GM11168 (cell line): ENCODE data around the gene MED26.

ENCODE experiments used
- in situ Hi-C: fragments of 300-500 bp; cut with MboI; formaldehyde crosslinking; loops from one replicate; pipeline ENCODE4 v1.12.0; 2022; ENCODE audit warnings: low sequenced_read_pairs; ENCODE audit not compliant: unreplicated experiment

MED26 gene

DNA sequence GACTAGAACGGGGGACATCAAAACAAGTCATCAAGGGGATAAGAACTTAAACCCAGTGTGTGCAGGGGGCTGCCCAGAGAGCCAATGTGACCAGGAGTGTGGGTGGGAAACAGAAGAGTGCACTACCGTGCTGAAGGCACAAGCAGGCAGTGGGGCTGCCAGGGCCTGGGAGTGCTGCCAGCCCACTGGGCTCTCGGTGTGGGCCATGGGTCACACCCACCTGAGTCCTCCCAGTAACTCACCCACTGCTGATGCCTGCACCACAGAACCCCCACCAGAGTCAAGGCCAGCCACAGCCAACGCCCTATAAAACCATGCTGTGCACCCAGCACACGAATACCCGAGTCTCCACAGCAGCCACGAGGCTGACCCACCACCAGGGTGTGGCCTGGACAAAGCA is 8.5 kb downstream of the MED26 start:
- in situ Hi-C loops: no loop called here

DNA sequence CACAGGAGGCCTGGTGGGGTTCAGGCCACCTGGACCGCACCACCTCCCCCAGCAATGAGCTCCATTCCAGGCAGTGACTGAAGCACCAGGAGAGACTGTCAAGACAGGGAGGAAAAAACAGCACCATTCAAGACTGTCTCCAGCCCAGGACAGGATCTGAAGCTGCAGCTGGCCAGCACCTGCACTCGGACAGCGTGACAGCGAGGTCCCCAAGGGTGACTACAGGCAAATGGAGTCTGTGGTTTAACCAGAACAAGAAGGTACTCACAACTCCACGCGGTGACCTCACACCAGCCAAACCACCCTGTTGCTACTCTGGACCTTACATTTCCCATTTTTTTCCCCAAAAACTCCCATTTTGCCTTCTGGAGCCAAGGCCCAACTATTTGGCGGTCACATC is 9.8 kb downstream of the MED26 start:
- in situ Hi-C loops: no loop called here

DNA sequence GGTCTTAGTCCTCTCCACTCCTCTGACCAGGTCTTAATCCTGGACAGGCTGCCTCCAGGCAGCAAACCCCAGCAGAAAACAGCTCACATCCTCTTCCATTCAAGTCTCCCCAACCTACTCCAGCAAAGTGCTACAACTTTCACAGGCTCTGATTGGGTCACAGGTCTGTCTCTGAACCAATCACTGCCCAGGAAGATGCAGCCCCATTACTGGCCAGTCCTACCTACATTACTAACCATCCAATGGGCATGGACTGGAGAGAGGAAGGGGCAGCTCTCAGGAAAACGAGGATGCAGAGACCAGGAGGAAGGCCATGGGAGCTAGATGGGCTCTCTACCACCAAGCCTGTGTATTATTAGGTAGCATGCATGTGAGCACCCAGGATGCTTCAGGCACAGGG is 12.2 kb downstream of the MED26 start:
- in situ Hi-C loops: no loop called here

DNA sequence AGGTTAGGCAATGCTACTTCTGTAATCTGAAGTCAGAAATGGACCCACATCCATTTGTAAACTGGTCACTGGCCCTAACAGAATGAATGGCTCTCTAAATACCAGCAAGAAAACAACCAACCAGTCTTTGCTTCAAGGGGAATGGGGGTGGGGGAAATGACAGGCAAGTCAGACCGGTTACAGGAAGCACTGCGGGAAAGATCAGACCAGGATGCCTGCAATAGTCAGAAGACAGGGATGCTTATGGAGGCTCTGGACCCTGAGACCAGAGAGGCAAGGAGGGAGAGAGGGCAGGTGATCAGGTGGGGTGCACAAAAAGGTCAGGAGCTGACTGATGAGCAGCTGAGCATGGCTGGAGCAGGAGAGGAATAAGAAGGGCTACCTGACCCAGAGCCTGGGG is 13.1 kb downstream of the MED26 start:
- in situ Hi-C loops: no loop called here

DNA sequence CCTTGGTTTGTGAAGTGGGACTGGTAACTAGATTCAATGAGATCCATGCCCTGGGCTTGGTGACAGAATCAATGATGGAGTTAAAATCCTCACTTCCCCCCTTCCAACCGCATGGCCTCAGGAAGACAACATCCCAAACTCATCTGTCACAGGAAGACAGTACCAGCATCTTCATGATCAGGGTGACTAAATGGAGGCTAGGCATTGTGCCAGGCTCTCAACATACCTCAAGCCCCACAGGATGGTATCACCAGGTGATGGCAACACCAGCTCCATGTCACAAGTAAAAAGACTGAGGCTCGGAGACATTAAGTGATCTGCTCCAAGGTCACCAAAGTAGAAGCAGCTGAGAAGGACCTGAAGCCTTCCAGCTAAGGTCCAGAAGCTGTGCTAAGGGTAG is 14.2 kb downstream of the MED26 start:
- in situ Hi-C loops: no loop called here

DNA sequence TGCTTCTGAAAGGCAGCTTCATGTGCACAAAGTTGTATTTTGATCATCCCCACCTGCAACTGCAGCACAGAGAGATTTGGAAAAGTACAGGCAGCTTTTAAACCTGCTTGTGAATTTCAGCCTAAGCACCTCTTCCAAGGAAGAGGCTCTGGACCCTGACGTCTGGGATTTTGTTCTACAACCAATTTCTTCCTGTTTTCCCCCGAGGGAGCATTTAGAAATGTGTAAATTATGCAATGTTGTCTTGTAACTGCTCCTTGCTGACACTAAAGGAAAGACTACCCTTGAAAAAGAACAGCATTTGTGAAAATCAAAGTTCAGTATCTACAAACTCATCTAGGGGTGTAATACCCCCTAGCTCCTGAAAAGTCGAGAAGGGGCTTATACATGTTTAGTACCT is 15.4 kb downstream of the MED26 start:
- in situ Hi-C loops: no loop called here

DNA sequence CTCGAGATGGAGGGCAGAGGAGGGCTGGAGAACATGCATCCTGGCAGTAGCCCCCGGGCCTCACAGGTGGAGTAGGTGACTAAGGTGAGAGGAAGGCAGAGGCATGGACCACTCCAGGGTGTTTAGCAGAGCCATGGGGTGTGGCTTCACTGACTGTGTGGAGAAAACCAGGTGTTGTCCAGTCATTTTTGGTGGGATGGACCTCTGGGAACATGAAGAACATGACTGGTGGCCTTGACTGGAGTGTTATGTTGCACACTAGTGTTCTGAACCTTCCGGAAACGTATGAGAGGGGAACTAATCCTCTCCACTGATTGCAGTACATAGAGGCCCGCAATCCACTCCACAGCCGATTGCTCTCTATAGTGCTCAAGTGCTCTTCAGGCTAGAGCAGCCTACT is 16.9 kb downstream of the MED26 start:
- in situ Hi-C loops: no loop called here

DNA sequence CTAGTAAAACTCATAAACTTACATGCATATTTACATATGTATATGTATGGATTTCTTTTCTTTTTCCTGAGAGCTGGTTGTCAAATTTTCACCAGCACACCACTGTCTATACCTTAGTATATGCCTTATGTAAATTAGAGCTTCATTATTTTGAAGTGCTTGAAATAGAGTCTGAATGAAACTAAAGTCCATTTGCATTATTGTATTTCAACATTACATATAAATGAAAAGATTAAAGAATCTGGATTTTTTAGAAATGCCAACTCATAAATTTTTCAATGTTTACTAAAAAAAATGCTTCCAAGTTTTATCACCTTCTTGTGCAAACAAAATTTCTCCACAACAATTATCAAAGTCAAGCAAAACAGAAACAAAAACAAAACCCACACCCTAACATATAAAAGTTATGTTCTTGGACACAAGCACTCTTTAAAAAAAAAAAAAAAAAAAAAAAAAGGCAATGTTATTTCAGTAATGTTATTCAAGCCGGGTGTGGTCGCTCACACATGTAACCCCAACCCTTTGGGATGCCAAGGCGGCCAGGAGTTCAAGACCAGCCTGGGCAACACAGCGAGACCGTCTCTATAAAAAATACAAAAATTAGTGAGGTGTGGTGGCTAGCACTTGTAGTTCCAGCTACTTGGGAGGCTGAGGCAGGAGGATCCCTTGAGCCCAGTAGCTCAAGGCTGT is 18.3 kb downstream of the MED26 start:
- in situ Hi-C loops: no loop called here

DNA sequence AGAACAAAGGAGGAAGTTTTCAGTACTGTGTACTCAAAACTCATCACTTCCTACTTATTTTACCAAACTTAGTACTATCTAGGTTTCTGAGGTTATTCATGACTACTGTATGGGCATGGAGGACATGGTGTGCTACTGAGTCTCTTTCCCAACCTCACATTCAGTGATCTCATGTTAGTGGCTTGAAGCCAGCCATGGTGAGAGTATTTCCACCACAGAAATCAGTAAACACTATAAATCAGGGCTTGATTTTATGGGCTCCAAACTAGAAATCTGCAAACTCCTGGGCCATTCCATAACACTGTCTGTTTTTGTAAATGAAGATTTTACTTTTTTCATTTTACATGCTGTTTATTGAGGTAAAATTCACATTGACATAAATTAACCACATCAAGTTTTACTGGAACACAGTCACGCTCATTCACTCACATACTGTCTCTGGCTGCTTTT is 19.7 kb downstream of the MED26 start:
- in situ Hi-C loops: no loop called here

DNA sequence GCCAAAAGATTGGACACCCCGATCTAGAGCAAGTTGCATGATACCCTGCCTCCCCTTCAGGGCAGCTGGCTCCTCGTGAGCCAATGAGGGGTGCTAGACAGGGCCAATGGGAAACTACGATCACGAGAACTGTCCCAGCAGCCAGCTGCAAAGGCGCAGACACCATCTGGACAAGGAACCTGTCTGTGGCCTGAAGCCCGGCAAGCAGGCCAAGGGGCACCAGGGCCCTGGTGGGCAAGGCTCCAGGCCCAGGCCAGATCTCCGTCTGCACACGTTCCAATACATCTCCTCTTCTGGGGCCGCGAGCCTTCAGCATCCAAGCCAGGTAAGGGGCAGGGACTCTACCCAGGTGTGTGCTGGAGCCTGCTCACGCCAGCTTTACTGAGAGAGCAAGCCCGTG is 20.2 kb downstream of the MED26 start:
- in situ Hi-C loops: no loop called here

DNA sequence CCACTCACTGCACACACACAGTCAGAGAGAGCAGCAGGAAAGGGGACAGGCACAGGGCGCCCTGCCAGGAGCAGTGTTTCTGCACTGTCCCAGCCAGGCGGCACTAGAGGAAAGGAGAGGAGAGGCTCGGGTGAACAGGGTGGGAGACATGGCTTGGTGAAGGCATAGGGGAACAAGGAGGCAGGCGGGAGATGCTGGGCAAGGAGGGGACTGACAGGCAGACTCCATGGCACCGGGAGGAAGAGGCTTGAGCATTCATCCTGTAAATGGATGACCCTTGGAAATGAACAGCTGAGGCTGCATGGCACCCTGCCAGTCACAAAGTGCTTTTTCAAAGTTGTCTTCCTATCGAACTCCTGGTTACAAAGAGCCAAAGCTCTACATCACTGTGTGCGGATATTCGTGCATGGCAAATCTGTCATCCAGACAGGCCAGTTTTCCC is 22.4 kb downstream of the MED26 start:
- in situ Hi-C loops: no loop called here

DNA sequence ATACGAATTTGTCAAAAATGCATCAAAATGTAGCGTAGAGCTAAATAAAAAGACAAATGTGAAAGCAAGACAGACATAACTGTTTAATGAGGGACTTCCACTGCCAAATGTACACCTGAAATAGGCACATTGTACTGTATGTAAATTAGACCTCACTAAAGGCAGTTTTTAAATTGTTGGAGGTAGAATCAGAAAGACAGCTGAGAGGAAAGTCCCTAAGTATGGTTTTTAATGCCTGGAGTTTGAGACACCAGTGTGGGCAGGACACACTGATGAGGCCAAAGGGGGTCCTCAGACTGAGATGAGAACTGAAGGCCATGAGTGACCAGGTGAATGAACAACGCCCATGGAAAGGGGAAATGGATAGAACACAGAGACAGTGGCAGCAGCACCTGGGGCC is 22.9 kb downstream of the MED26 start:
- in situ Hi-C loops: no loop called here

DNA sequence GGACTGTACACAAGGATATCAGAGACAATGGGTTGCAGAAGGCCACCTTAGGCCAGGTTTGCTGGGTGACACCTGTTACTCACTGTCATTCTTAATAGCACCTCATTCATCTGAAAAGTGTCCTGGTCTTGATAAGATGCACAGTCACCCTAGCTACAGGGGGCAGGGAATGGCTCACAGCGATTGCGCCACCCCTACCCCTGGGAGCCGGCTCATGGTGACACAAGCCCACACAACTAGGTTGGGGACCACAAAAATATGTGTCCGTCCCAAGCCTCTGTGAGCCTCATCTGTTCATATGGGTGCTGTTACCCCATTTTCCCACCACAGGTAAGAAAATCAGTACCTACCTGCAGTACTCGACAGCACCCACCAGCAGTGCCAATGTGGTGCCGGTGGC is 23.4 kb downstream of the MED26 start:
- in situ Hi-C loops: no loop called here

DNA sequence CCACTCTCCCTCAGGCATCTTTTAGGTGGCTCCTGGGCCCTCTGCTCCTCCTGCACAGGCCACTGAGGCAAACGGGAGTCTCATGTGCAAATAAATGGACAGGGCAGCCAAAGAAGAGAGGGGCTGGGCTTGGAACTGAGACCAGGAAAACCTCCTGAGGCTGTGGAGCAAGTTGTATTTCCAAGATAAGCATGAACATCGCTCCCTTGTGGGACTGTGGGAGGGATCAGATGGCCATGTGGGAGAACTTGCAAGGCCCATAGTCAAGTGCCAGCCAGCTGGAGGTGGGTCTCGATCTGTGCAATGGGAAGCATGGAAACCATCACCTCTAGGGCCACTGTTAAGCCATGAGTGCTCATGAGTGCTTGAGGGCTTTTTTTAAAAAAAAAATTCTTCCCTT is 24.9 kb downstream of the MED26 start:
- in situ Hi-C loops: no loop called here

DNA sequence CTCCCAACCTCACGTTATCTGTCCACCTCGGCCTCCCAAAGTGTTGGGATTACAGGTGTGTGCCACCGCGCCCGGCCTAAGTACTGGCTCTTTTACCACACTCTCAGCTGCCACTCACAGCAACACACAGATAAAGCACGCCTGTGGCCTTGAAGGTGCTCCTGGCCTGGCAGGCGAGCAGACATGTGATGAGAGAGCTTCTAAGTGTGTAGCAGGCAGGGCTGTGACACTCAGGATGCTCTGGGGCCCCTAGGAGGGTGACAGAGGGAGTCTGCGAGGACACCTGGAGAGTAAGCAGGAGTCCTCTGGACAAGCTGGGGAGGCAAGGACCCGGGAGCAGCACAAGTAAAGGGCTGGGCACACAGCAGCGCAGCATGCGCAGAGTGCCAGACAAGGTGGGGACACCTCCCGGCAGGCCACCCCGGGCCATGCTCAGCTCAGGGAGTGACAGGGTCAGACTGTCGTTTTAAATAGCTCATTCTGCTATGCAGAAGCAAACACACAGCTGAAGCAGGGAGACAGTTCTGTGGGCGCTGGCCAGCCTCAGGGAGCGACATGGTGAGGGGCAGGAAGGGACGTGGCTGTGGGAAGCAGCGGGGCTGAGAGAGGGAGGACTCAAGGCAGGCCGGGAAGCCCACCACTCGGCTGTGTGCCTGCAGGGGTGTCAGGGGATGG is 26.5 kb downstream of the MED26 start:
- in situ Hi-C loops: no loop called here

DNA sequence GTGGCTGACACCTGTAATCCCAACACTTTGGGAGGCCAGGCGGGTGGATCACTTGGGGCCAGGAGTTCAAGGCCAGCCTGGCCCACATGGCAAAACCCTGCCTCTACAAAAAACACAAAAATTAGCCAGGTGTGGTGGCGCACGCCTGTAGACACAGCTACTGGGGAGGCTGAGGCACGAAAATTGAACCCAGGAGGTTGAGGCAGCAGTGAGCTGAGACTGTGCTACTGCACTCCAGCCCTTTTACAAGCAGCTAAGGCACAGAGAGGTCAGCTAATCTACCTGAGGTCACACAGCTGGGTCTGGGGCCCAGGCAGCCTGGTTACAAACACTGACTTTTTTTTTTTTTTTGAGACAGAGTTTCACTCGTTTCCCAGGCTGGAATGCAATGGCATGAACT is 27.2 kb downstream of the MED26 start:
- in situ Hi-C loops: no loop called here

DNA sequence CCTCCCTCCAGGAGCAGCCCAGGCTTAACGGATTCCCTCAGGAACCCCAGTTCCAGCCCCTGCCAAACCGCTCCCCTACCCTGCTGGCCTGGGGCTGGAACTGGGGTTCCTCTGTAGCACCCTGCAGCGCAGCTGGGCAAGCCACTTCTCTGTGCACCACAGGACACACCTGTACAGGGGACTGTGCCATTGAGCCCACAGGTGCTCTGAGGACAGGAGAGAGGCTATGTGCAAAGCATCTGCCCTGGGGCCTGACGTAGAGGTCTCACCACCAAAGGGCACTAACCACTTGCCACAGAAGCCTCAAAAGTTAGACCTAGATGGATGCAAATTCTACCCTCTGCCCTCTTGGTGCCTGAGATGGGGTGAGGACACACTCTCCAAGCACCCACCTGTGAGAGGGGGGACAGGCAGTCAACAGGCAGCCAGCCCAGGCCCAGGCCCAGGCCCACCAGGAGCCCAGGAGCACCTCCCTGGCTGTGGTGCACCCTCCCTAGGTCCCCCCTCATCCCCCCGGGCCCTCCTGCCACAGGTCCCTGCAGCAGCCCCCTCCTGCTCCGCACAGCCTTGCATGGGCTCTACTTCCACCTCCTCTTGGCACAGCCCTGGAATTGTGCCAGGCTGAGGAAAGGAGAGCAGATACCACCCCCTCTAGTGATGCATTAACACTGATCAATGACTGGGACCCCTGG is 28.2 kb downstream of the MED26 start:
- in situ Hi-C loops: no loop called here

DNA sequence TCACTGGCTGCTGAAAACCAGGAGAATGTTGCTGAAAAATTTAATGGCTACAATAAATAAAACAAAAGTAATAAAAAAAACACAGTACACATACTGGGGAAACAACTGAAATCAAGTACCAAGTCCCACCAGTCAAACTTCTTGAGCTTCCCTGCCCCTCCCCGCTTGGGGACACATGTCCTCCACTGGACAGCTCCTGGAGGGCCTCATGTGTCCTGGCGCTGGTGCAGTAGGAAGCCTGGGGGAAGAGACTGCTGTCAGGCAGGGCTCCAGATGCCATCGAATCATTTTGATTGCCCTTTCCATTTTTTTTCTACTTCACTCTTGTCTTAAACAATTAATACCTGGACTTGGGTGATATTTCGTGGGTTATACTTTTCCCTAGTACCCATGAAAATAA is 29.2 kb downstream of the MED26 start:
- in situ Hi-C loops: no loop called here

DNA sequence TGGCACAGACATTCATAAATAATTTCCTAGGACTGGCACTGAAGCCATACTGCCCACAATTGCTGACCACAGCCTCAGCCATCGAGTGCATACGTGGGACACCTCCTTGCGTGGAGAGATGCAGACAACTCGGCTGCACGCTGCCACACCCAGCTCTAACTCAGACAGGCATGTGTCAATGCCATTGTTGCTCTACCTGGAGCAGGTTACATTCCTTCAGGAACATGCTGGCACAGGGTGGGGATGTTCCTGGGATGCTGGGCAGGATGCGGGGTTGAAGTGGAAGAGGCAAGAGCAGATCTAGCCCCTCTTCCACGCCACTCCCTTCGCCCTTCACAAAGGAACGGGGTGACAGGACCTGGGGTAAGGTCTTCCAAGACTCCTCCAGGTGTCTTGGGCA is 31.6 kb downstream of the MED26 start:
- in situ Hi-C loops: no loop called here

DNA sequence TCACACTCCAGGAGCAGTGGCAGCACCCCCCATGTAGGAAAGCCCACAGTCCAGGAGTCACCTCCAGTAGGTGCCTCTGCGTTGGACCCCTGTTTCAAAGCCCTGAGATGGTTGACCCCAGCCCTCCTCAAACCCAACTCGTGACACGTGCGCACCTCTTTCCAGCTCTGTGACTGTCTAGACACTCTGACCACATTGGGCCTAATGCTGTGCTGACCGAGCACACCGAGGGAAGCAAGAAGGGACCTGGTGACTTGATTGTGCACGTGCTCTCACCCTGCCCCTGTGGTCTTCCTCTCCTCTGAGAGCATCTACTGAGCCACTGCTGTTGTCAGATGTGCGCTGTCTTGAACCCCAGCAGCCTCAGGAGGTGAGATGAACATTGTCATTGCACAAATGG is 32.9 kb downstream of the MED26 start:
- in situ Hi-C loops: no loop called here

DNA sequence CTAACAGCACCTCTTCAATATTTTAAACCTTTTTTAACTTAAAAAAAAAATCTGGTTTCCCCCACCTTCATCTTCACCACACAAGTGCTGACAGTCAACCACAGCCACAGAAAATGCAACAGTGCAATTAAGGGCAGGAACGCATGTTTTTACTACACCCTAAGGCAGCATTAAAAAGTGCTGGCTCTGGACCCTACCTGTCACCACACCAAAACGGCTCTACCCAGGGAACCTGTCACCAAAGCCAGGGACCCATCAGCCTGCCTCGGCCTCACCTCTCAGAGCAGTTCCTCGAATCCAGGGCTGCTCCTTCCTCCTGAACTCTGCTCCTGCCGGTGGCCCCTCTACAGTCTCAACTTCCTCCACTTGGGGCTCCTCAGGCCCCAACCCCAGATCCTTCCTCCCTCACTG is 33.3 kb downstream of the MED26 start:
- in situ Hi-C loops: no loop called here
